ENCODE results near the gene POLR1B.
"Not testable (repeated sequence)": the region's sequence is repeated elsewhere in the genome, so short reads cannot be mapped to it uniquely, and the experiment has no call there.

The POLR1B gene, protein sequence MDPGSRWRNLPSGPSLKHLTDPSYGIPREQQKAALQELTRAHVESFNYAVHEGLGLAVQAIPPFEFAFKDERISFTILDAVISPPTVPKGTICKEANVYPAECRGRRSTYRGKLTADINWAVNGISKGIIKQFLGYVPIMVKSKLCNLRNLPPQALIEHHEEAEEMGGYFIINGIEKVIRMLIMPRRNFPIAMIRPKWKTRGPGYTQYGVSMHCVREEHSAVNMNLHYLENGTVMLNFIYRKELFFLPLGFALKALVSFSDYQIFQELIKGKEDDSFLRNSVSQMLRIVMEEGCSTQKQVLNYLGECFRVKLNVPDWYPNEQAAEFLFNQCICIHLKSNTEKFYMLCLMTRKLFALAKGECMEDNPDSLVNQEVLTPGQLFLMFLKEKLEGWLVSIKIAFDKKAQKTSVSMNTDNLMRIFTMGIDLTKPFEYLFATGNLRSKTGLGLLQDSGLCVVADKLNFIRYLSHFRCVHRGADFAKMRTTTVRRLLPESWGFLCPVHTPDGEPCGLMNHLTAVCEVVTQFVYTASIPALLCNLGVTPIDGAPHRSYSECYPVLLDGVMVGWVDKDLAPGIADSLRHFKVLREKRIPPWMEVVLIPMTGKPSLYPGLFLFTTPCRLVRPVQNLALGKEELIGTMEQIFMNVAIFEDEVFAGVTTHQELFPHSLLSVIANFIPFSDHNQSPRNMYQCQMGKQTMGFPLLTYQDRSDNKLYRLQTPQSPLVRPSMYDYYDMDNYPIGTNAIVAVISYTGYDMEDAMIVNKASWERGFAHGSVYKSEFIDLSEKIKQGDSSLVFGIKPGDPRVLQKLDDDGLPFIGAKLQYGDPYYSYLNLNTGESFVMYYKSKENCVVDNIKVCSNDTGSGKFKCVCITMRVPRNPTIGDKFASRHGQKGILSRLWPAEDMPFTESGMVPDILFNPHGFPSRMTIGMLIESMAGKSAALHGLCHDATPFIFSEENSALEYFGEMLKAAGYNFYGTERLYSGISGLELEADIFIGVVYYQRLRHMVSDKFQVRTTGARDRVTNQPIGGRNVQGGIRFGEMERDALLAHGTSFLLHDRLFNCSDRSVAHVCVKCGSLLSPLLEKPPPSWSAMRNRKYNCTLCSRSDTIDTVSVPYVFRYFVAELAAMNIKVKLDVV

GRCh38 chr2:112542123-112542983 lies at the start of gene POLR1B:
TSS of gene POLR1B (plus strand) at chr2:112542465. CDS start at chr2:112542495, 30 bp downstream.
- H3K4me3 ChIP-seq (ENCODE audit: low read depth, low read length) = peak within 1 kb of the TSS; percentile 92

DNA sequence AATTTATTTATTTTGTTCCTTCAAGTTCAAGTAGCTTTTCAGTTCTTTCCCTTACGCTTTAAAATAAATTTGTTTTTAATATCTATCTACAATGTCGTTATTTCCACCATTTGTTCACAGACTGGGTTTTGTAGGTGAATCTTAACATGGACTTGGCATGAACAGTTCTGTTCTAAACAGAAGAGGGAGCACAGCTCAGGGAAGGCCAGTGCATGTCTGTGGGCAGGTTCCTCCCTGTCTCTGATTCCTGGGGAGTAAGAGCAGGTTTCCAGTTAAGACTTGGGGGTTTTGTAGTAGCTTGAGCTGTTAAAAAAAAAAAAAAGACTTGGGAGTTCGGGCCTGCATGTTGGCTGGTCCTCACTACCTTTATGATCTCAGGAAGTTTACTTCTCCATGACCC lies 49.2 kb upstream of the POLR1B start:
- no peak overlapping the region for H3K4me3 ChIP-seq (ENCODE audit: low read depth, low read length)

DNA sequence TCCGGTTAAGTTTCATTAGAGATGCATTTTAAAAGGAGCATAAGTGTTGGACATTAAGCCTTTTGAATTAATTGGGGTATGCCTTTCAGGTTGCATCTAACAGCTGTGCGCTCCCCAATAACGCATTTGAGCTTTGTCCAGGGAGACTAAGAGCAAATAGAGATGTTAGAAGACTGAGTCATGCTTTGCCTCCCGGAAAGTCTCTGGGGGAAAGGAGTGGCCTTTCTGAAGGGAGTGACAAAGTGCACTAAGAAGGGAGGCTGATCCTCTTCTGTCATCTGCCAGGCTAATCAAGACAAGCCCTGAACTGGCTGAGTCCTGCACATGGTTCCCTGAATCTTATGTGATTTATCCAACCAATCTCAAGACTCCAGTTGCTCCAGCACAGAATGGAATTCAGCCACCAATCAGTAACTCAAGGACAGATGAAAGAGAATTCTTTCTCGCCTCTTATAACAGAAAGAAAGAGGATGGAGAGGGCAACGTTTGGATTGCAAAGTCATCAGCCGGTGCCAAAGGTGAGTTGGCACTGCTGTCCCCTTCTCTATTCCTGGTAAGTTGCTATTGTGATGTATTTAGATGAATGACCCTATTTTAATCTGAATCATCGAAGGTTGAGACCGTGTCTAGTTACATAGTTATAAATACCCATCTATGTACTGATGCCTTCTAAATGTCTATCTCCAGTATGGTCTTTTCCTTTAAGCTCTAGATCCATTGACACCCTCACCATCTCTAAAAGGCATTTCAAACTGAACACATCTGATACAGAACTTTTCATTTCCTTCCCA lies 48.2 kb upstream of the POLR1B start:
- no peak overlapping the region for H3K4me3 ChIP-seq (ENCODE audit: low read depth, low read length)

DNA sequence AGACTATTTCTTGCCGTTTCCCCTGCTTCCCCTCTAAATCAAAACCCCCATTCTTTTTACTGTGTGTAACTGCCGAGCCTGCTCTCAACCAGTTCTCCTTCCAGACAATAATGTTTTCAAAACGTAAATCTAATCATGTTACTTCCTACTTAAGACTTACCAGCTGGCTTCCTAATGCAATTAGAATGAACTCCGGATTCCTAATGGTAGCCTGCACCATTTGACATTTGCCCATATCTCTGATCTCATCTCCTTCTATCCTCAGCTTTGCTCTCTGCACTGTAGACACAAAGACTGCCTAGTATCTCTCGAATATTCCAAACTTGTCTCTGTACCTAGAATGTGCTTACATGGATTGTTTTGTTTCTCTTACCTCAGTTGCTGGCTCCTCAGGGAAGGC lies 47.4 kb upstream of the POLR1B start:
- H3K4me3 ChIP-seq (ENCODE audit: low read depth, low read length) = no peak overlapping the region

DNA sequence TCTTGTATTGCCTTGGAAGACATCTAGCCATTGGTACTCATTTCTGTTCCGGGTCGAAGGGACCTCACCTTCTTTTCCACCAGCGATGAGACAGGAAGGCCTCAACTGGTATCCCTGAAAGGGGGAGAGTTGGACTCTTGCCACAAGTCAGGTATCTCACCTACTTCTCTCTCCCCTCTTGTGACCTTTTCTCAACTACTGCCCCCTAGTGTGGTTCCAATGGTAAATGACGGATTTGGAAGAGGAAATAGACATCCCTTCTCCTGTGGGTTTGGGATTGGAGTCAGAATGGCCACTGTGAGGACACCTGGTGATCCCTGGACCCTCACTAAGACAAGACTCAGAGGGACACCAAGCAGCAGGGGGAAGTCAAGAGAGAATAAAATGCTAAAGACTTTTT lies 46.4 kb upstream of the POLR1B start:
- not testable (repeated sequence) for H3K4me3 ChIP-seq (ENCODE audit: low read depth, low read length)

DNA sequence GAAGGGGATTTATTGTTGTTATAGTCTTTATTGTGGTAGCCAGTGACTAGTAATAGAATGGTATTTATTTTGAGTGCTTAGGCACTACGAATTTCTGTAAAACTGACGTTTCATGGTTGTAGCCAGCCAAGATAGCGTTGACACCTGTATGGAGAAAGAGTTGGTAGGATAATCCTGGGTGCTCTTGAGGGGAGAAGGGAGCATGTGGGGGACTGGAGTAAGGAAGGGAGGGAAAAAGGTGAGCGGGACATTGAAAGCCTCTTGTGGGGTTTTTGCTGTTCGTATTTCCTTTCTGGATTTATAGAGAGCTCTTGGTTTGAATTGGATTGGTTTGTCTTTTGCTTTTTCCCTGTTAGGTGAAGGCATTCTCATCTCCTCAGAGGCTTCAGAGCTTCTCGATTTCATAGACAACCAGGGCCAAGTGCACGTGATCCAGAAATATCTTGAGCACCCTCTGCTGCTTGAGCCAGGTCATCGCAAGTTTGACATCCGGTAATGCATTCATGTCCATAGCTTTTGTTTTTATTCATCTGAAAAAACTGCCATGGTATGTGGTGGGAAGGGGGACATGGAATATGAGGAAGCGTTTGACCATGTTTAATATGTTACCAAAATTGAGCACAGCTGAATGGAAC lies 41.3 kb upstream of the POLR1B start:
- not testable (repeated sequence) for H3K4me3 ChIP-seq (ENCODE audit: low read depth, low read length)

GRCh38 chr2:112509239-112509998 lies 32.8 kb upstream of the POLR1B start:
- not testable (repeated sequence) for H3K4me3 ChIP-seq (ENCODE audit: low read depth, low read length)

GRCh38 chr2:112516801-112517200 lies 25.5 kb upstream of the POLR1B start:
- no peak overlapping the region for H3K4me3 ChIP-seq (ENCODE audit: low read depth, low read length)

DNA sequence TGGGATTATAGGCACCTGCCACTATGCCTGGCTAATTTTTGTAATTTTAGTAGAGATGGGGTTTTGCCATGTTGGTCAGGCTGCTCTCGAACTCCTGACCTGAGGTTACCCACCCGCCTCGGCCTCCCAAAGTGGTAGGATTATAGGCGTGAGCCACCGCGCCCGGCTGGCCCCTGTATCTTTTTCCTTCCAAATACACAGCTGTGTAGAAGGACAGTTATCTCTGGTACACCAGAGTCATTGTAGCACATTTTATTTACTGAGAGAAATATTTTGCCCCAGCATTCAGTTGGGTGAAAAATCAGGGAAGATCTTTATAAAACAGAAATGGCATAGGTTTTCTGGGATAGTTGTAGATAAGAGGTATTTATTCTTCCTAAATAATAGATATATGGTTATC lies 23.5 kb upstream of the POLR1B start:
- no peak overlapping the region for H3K4me3 ChIP-seq (ENCODE audit: low read depth, low read length)

GRCh38 chr2:112519506-112519905 lies 22.8 kb upstream of the POLR1B start:
- no peak overlapping the region for H3K4me3 ChIP-seq (ENCODE audit: low read depth, low read length)

DNA sequence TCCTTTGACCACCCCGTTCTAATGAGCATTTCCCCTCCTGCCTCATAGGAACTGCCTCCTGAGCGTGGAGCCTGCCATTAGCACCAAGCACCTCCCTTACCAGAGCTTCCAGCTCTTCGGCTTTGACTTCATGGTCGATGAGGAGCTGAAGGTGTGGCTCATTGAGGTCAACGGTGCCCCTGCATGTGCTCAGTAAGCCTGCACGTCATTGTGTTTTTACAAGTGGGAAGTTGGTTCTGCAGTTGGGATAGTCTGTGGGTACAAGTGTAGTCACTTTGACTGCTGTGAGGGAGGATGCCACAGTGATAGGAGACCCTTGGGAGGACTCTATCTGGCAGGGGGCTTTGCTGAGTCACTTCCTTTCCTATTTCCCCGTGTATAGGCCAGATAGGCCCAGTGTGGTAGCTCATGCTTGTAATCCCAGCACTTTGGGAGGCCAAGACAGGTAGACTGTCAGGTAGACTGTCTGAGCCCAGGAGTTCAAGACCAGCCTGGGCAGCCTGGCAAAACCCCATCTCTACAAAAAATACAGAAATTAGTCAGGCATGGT lies 22.0 kb upstream of the POLR1B start:
- H3K4me3 ChIP-seq (ENCODE audit: low read depth, low read length) = no peak overlapping the region

- H3K4me3 ChIP-seq (ENCODE audit: low read depth, low read length) = no peak overlapping the region
These were observed 18.9 kb upstream of the POLR1B start for GRCh38 chr2:112523291-112523777.

DNA sequence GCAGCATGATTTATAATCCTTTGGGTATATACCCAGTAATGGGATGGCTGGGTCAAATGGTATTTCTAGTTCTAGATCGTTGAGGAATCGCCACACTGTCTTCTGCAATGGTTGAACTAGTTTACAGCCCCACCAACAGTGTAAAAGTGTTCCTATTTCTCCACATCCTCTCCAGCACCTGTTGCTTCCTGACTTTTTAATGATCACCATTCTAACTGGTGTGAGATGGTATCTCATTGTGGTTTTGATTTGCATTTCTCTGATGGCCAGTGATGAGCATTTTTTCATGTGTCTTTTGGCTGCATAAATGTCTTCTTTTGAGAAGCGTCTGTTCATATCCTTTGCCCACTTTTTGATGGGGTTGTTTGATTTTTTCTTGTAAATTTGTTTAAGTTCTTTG lies 18.0 kb upstream of the POLR1B start:
- not testable (repeated sequence) for H3K4me3 ChIP-seq (ENCODE audit: low read depth, low read length)

- H3K4me3 ChIP-seq (ENCODE audit: low read depth, low read length) = no peak overlapping the region
These were observed 13.7 kb upstream of the POLR1B start for GRCh38 chr2:112528541-112528940.

GRCh38 chr2:112529757-112530156 lies 12.5 kb upstream of the POLR1B start:
- no peak overlapping the region for H3K4me3 ChIP-seq (ENCODE audit: low read depth, low read length)

DNA sequence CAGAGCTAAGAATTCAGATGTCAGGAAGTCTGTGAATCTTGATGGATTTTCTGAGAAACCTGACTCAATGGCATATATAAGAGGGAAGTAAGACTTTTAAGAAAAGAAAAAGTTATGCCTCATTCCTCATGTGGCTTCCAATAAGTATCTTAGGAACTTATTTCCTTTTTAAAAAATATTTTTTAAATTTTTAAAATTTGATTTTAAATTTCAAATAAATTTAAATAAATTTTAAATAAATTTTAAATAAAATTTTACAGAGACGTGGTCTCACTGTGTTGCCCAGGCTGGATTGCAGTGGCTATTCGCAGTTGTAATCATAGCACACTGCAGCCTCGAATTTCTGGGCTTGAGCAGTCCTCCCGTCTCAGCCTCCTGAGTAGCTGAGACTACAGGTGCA lies 11.5 kb upstream of the POLR1B start:
- H3K4me3 ChIP-seq (ENCODE audit: low read depth, low read length) = no peak overlapping the region

GRCh38 chr2:112534826-112535225 lies 7.4 kb upstream of the POLR1B start:
- H3K4me3 ChIP-seq (ENCODE audit: low read depth, low read length) = no peak overlapping the region

- not testable (repeated sequence) for H3K4me3 ChIP-seq (ENCODE audit: low read depth, low read length)
These were observed 5.6 kb upstream of the POLR1B start for GRCh38 chr2:112536665-112537064.

Data from iPS-11a (cell line).